ENCODE data around the gene ZNF787.
"Not testable (repeated sequence)": the region's sequence is repeated elsewhere in the genome, so short reads cannot be mapped to it uniquely, and the experiment has no call there.

The ZNF787 gene

DNA sequence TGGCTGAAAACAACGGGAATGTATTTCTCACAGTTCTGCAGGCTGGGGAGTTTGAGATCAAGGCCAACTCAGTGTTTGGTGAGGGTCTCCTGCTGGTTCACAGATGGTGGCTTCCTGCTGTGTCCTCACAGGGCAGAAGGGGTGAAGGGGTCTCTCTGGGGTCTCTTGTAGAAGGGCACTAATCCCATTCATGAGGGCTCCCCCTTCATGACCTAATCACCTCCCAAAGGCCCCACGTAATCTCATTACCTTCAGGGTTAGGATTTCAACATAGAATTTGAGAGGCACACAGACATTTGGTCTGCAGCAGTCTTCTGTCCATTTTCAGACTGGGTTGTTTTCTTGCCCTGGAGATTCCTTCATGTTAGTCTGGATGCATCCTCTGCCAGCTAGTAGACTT lies 31.5 kb upstream of the ZNF787 start:
- in situ Hi-C loops (cut with MboI; ENCODE audit: low sequenced_read_pairs, unreplicated experiment), result no loop called here
- DNase-seq (ENCODE audit: low spot score), result no peak
- TF ChIP-seq, protein P1, sequence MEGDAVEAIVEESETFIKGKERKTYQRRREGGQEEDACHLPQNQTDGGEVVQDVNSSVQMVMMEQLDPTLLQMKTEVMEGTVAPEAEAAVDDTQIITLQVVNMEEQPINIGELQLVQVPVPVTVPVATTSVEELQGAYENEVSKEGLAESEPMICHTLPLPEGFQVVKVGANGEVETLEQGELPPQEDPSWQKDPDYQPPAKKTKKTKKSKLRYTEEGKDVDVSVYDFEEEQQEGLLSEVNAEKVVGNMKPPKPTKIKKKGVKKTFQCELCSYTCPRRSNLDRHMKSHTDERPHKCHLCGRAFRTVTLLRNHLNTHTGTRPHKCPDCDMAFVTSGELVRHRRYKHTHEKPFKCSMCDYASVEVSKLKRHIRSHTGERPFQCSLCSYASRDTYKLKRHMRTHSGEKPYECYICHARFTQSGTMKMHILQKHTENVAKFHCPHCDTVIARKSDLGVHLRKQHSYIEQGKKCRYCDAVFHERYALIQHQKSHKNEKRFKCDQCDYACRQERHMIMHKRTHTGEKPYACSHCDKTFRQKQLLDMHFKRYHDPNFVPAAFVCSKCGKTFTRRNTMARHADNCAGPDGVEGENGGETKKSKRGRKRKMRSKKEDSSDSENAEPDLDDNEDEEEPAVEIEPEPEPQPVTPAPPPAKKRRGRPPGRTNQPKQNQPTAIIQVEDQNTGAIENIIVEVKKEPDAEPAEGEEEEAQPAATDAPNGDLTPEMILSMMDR (IDR thresholded peaks at IDR 0.05; ENCODE audit: borderline replicate concordance, control extremely low read depth, extremely low read depth, insufficient read depth, missing control alignments), result no peak

DNA sequence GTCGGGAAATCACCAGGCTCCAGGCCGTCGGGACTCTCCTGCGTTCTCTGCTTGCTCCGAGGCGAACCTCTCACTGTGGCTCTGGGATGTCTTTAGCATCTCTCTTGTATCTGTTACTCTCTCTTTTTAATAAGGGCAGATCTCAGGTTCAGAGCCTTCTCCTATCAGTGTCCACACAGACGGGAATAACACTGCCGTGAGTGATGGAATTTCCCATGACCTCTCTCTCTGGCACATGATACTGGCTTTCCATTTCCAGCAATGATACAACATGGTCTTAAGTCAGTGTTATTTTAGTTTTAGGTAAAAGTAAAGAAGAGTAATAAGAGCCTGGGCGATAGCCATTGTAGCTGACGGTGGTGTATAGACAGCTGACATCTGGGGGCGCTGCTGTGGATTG lies 29.3 kb upstream of the ZNF787 start:
- in situ Hi-C loops (cut with MboI; ENCODE audit: low sequenced_read_pairs, unreplicated experiment), result no loop called here
- DNase-seq (ENCODE audit: low spot score), result no peak
- TF ChIP-seq, protein P1 (IDR thresholded peaks at IDR 0.05; ENCODE audit: borderline replicate concordance, control extremely low read depth, extremely low read depth, insufficient read depth, missing control alignments), result no peak

DNA sequence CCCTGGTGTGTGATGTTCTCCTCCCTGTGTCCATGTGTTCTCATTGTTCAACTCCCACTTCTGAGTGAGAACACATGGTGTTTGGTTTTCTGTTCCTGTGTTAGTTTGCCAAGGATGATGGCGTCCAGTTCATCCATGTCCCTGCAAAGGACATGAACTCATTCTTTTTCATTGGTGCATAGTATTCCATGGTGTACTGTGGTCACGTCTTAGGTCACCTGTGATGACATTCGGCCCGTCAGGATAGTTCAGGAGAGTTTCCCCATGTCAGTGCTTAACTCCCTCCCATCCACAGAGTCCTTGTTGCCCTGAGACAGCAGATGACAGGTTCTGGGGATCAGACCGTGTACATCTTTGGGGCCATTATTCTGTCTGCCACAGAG lies 28.6 kb upstream of the ZNF787 start:
- no peak for DNase-seq (ENCODE audit: low spot score)
- TF ChIP-seq, protein P1 (IDR thresholded peaks at IDR 0.05; ENCODE audit: borderline replicate concordance, control extremely low read depth, extremely low read depth, insufficient read depth, missing control alignments), result no peak
- in situ Hi-C loops (cut with MboI; ENCODE audit: low sequenced_read_pairs, unreplicated experiment), result no loop called here

DNA sequence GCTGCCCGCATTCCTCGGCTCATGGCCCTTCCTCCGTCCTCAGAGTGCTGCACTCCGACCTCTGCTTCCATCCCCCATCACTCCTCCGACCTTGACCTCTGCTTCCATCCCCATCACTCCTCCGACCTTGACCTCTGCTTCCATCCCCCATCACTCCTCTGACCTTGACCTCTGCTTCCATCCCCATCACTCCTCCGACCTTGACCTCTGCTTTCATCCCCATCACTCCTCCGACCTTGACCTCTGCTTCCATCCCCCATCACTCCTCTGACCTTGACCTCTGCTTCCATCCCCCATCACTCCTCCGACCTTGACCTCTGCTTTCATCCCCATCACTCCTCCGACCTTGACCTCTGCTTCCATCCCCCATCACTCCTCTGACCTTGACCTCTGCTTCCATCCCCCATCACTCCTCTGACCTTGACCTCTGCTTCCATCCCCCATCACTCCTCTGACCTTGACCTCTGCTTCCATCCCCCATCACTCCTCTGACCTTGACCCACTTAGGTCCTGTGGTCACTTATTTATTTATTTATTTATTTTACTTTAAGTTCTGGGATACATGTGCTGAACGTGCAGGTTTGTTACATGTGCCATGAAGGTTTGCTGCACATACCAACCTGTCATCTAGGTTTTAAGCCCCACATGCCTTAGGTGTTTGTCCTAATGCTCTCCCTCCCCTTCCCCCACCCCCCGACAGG lies 28.0 kb upstream of the ZNF787 start:
- in situ Hi-C loops (cut with MboI; ENCODE audit: low sequenced_read_pairs, unreplicated experiment); DNase-seq (ENCODE audit: low spot score): not testable (repeated sequence)

DNA sequence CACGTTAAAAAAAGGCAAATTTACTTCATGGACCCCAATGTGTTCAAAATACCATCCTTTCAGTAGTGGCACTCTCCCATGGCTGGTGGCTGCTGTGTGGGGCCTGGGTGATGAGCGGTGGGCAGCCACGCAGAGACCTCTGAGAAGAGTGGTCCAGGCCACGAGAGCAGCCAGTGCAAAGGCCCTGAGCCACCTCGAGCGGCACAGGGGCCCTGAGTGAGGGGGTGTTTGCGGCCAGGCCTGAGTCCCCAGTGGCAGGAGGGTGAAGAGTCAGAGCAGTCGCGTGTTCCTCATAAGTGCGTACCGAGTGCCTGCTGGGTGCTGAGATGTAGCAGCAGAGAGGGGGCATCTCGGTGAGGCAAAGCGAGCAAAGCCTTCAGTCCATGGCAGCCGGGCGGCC lies 27.0 kb upstream of the ZNF787 start:
- TF ChIP-seq, protein P1 (IDR thresholded peaks at IDR 0.05; ENCODE audit: borderline replicate concordance, control extremely low read depth, extremely low read depth, insufficient read depth, missing control alignments), result no peak
- no peak for DNase-seq (ENCODE audit: low spot score)
- in situ Hi-C loops (cut with MboI; ENCODE audit: low sequenced_read_pairs, unreplicated experiment), result no loop called here

DNA sequence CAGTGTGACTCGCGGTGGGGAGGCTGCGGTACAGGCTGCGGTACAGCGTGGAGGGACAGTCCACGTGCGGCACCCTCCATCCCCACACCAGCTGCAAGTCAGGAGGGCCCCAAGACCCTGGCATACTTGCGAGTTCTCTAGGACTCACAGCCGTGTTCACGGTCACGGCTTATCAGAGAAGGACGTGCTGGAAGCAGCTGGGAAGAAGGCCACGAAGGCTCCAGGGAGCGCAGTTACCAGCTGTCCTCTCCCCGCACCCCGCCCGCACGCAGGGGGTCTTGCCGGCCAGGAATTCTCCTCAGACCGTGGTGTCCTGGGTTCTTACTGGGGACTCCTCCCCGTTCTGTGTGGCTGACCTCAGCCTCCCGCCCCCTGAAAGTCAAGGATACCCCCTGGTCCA lies 26.2 kb upstream of the ZNF787 start:
- TF ChIP-seq, protein P1 (IDR thresholded peaks at IDR 0.05; ENCODE audit: borderline replicate concordance, control extremely low read depth, extremely low read depth, insufficient read depth, missing control alignments), result no peak
- in situ Hi-C loops (cut with MboI; ENCODE audit: low sequenced_read_pairs, unreplicated experiment), result no loop called here
- peak; percentile 26 for DNase-seq (ENCODE audit: low spot score)

DNA sequence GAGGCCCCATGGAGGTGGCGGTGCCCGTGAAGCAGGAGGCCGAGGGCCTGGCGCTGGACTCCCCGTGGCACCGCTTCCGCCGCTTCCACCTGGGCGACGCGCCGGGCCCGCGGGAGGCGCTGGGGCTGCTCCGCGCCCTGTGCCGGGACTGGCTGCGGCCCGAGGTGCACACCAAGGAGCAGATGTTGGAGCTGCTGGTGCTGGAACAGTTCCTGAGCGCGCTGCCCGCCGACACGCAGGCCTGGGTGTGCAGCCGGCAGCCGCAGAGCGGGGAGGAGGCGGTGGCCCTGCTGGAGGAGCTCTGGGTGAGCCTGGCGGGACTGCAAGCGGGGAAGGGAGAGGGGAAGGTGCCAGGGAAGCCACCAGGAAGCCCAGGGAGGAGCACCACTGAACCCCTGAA lies 25.8 kb upstream of the ZNF787 start:
- TF ChIP-seq, protein P1 (IDR thresholded peaks at IDR 0.05; ENCODE audit: borderline replicate concordance, control extremely low read depth, extremely low read depth, insufficient read depth, missing control alignments), result no peak
- in situ Hi-C loops (cut with MboI; ENCODE audit: low sequenced_read_pairs, unreplicated experiment), result no loop called here
- DNase-seq (ENCODE audit: low spot score), result no peak
